Upper lobe of right lung (tissue), 1 donor: ENCODE data around the gene PLCE1. TPM values are rescaled to one million over a fixed set of nuclear protein-coding genes. Genes with fewer than 3 reads are reported as not detected.

Experiments
- ATAC-seq: fragments of 200-7000 bp; cut with Tn5 transposase; one replicate; pipeline ENCODE4 v1.9.1; 2020; ENCODE audit warnings: mild to moderate bottlenecking, moderate library complexity
- DNase-seq: peaks from one replicate; pipeline ENCODE4 v3.0.0-alpha.2; 2020
- H3K27ac ChIP-seq: fragments of 200-600 bp; one replicate; pipeline ENCODE4 v1.8.0; 2022
- H3K27me3 ChIP-seq: fragments of 200-600 bp; one replicate; pipeline ENCODE4 v1.8.0; 2022; ENCODE audit warnings: mild to moderate bottlenecking
- H3K36me3 ChIP-seq: fragments of 200-600 bp; one replicate; pipeline ENCODE4 v1.8.0; 2022
- H3K4me1 ChIP-seq: fragments of 200-600 bp; one replicate; pipeline ENCODE4 v1.8.0; 2022
- H3K4me3 ChIP-seq: fragments of 200-600 bp; one replicate; pipeline ENCODE4 v1.8.0; 2022; ENCODE audit warnings: mild to moderate bottlenecking
- H3K9me3 ChIP-seq: fragments of 200-600 bp; one replicate; pipeline ENCODE4 v1.8.0; 2022
- intact Hi-C: fragments of 100-400 bp; cut with DNase I; formaldehyde crosslinking; loops from one replicate; pipeline ENCODE4 v1.11.0; 2022
- total RNA-seq: library from RNA; stranded (reverse); fragmentation: NEBNext Ultra II Directional; extraction: Animal tissue kit (Norgen Biotek cat#: 25700); gene quantifications from one replicate; pipeline ENCODE4 v1.2.1, GENCODE V29; 2021
- TF ChIP-seq, protein P1 (sequence below): fragments of 200-600 bp; IDR thresholded peaks from one replicate; pipeline ENCODE4 v1.8.0; 2022; ENCODE audit warnings: antibody characterized with exemption
- donor health status: DM: no; HTN: yes; CAD: no; lungs with severe emphysema.

Gene PLCE1
- total RNA-seq, 1 donor from 2014 or later = 14.3 TPM

- H3K27ac ChIP-seq = no peak overlapping the region
Observed at GRCh38 chr10:94018107-94018506, 24.4 kb downstream of the PLCE1 start.

DNA sequence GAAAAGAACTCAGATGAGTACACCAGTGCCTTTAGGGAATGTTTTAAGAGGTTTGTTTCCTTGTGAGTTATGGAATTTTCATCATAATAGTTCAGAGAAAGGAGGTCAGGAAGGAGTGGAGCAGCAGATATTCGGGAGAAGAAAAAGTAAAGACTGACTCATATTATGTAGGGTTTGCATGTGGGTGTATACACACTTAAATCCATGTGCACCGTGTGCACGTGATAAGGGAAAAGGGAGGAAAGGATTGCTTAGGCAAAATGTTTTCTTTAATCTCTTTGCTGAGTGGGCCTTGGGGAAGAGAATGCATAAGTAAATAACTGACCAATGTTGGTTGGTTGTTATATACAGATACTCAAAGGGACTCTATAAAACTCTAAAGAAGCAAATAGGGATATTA lies 30.2 kb downstream of the PLCE1 start:
- Histone ChIP-seq H3K27ac (no peak overlapping the region), H3K4me1 (no peaks in the 10 kb centered on the region), H3K4me3 (no peak overlapping the region), H3K9me3 (peaks cover 13% of the 10 kb centered on the region), H3K27me3 (no peaks in the 10 kb centered on the region), H3K36me3 (no peaks in the 10 kb centered on the region)
- ATAC-seq (no peak), DNase-seq (no peak)
- TF ChIP-seq, protein P1, sequence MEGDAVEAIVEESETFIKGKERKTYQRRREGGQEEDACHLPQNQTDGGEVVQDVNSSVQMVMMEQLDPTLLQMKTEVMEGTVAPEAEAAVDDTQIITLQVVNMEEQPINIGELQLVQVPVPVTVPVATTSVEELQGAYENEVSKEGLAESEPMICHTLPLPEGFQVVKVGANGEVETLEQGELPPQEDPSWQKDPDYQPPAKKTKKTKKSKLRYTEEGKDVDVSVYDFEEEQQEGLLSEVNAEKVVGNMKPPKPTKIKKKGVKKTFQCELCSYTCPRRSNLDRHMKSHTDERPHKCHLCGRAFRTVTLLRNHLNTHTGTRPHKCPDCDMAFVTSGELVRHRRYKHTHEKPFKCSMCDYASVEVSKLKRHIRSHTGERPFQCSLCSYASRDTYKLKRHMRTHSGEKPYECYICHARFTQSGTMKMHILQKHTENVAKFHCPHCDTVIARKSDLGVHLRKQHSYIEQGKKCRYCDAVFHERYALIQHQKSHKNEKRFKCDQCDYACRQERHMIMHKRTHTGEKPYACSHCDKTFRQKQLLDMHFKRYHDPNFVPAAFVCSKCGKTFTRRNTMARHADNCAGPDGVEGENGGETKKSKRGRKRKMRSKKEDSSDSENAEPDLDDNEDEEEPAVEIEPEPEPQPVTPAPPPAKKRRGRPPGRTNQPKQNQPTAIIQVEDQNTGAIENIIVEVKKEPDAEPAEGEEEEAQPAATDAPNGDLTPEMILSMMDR = no peak
- intact Hi-C loops = no loop called here

More at GRCh38 chr10:94018107-94018506, 24.4 kb downstream of the PLCE1 start:
- ATAC-seq (no peak), DNase-seq (no peak)
- intact Hi-C loops = no loop called here
- TF ChIP-seq, protein P1 = no peak
- H3K4me3 ChIP-seq = no peak overlapping the region
- H3K36me3 ChIP-seq = no peaks in the 10 kb centered on the region
- no peaks in the 10 kb centered on the region for H3K4me1 ChIP-seq
- H3K9me3 ChIP-seq = no peaks in the 10 kb centered on the region
- H3K27me3 ChIP-seq = no peaks in the 10 kb centered on the region

GRCh38 chr10:94024407-94024806 lies 30.7 kb downstream of the PLCE1 start:
- Histone ChIP-seq H3K4me1 (no peaks in the 10 kb centered on the region), H3K27me3 (no peaks in the 10 kb centered on the region), H3K9me3 (peaks cover 15% of the 10 kb centered on the region), H3K36me3 (no peaks in the 10 kb centered on the region), H3K4me3 (no peak overlapping the region), H3K27ac (no peak overlapping the region)
- intact Hi-C loops = no loop called here
- ATAC-seq (no peak), DNase-seq (no peak)
- TF ChIP-seq, protein P1 = no peak

DNA sequence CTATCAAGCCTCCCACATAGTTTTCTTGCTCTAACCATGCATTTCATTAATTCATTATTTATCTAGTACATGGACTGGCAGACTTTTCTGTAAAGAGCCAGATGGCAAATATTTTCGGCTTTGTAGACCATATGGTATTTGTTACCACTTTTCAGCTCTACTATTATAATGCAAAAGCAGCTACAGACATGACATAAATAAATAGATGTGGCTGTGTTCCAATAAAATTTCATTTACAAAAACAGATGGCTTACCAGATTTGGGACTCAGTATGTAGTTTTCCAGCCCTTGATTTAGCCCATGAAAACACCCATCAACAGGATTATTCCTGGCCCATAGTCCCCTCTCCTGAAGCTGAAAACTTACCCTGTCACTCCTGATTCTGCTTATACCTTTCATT lies 32.1 kb downstream of the PLCE1 start:
- DNase-seq (no peak), ATAC-seq (no peak)
- no peaks in the 10 kb centered on the region for H3K27me3 ChIP-seq
- no peaks in the 10 kb centered on the region for H3K4me1 ChIP-seq
- H3K9me3 ChIP-seq = peaks cover 29% of the 10 kb centered on the region
- TF ChIP-seq, protein P1 = no peak
- no peaks in the 10 kb centered on the region for H3K36me3 ChIP-seq
- no peak overlapping the region for H3K27ac ChIP-seq
- no peak overlapping the region for H3K4me3 ChIP-seq
- intact Hi-C loops = no loop called here

GRCh38 chr10:94027197-94027596 lies 33.5 kb downstream of the PLCE1 start:
- intact Hi-C loops = no loop called here
- TF ChIP-seq, protein P1 = no peak
- DNase-seq (no peak), ATAC-seq (no peak)
- Histone ChIP-seq H3K27ac (no peak overlapping the region), H3K4me3 (no peak overlapping the region), H3K9me3 (peaks cover 30% of the 10 kb centered on the region), H3K4me1 (no peaks in the 10 kb centered on the region), H3K36me3 (no peaks in the 10 kb centered on the region), H3K27me3 (no peaks in the 10 kb centered on the region)

- no peak for DNase-seq
- intact Hi-C loops = no loop called here
- TF ChIP-seq, protein P1 = no peak
Observed at GRCh38 chr10:94029955-94030354, 36.2 kb downstream of the PLCE1 start.

More at GRCh38 chr10:94029955-94030354, 36.2 kb downstream of the PLCE1 start:
- Histone ChIP-seq H3K4me3 (no peak overlapping the region), H3K27ac (no peak overlapping the region), H3K4me1 (no peaks in the 10 kb centered on the region), H3K27me3 (no peaks in the 10 kb centered on the region), H3K36me3 (no peaks in the 10 kb centered on the region), H3K9me3 (peaks cover 30% of the 10 kb centered on the region)
- ATAC-seq = no peak
